ENCODE data around the gene RPL22. TPM values are rescaled to one million over a fixed set of nuclear protein-coding genes. Genes with fewer than 3 reads are reported as not detected.

The RPL22 gene
- total RNA-seq, 4 donors from 2014 or later: 56.5 to 170 (median 106) TPM

- Histone ChIP-seq H3K4me3 (peak overlapping the region in 2 of 4 donors; percentile 10 to 35), H3K36me3 (no peaks in the 10 kb centered on the region)
- 1% methylated on average over 49 of the region's 92 CpGs; no CpG with 5 or more reads in 1 of the 2 donors for WGBS, 2 donors (ENCODE audit: low coverage in 1 of 2)
These were observed 19.7 kb downstream of the RPL22 start for GRCh38 chr1:6179564-6180175.

GRCh38 chr1:6178751-6179563 is 20.4 kb downstream of the RPL22 start:
- Histone ChIP-seq H3K4me3 (peak overlapping the region in 1 of 4 donors; percentile 14), H3K27ac (no peak overlapping the region), H3K9me3 (no peaks in the 10 kb centered on the region), H3K36me3 (no peaks in the 10 kb centered on the region), H3K27me3 (peaks cover 61% of the 10 kb centered on the region), H3K4me1 (peaks cover 3 to 27% (median 13%) of the 10 kb centered on the region in 4 donors)
- in situ Hi-C loops (cut with MboI; ENCODE audit: low pct_ligation_motif_present in 1 of 4, low pct_unique_long_range_greater_than_20kb in 1 of 4, low sequenced_read_pairs in 3 of 4): no loop called here
- TF ChIP-seq CTCF (IDR thresholded peaks at IDR 0.05): no peak
- TF ChIP-seq EP300 (IDR thresholded peaks at IDR 0.05; ENCODE audit: low read depth): no peak
- intact Hi-C loops (cut with DNase I; ENCODE audit: low total_unique reads): no loop called here
- 8% methylated on average over 22 of the region's 51 CpGs; no CpG with 5 or more reads in 1 of the 2 donors for WGBS, 2 donors (ENCODE audit: low coverage in 1 of 2)
- no peak for DNase-seq

More at GRCh38 chr1:6179564-6180175, 19.7 kb downstream of the RPL22 start:
- Histone ChIP-seq H3K9me3 (no peaks in the 10 kb centered on the region), H3K27ac (no peak overlapping the region), H3K4me1 (peaks cover 3 to 27% (median 13%) of the 10 kb centered on the region in 4 donors), H3K27me3 (peaks cover 61% of the 10 kb centered on the region)
- DNase-seq: no peak
- TF ChIP-seq CTCF (IDR thresholded peaks at IDR 0.05) (no peak), EP300 (IDR thresholded peaks at IDR 0.05; ENCODE audit: low read depth) (no peak), POLR2A (IDR thresholded peaks at IDR 0.05) (no peak), POLR2AphosphoS5 (IDR thresholded peaks at IDR 0.05) (no peak)
- in situ Hi-C loops (cut with MboI; ENCODE audit: low pct_ligation_motif_present in 1 of 4, low pct_unique_long_range_greater_than_20kb in 1 of 4, low sequenced_read_pairs in 3 of 4) (no loop called here), intact Hi-C loops (cut with DNase I; ENCODE audit: low total_unique reads) (no loop called here)

- intact Hi-C loops (cut with DNase I; ENCODE audit: low total_unique reads): no loop called here
- Histone ChIP-seq H3K9me3 (no peaks in the 10 kb centered on the region), H3K4me1 (peaks cover 3 to 27% (median 13%) of the 10 kb centered on the region in 4 donors), H3K4me3 (no peak overlapping the region), H3K27me3 (peaks cover 61% of the 10 kb centered on the region), H3K36me3 (no peaks in the 10 kb centered on the region), H3K27ac (no peak overlapping the region)
- TF ChIP-seq CTCF (IDR thresholded peaks at IDR 0.05) (no peak), POLR2A (IDR thresholded peaks at IDR 0.05) (no peak), POLR2AphosphoS5 (IDR thresholded peaks at IDR 0.05) (no peak), EP300 (IDR thresholded peaks at IDR 0.05; ENCODE audit: low read depth) (no peak)
- no peak for DNase-seq
- 72 to 80% methylated on average over 1 to 15 of the region's 18 CpGs for WGBS, 2 donors (ENCODE audit: low coverage in 1 of 2)
- in situ Hi-C loops (cut with MboI; ENCODE audit: low pct_ligation_motif_present in 1 of 4, low pct_unique_long_range_greater_than_20kb in 1 of 4, low sequenced_read_pairs in 3 of 4): no loop called here
These were observed 21.6 kb downstream of the RPL22 start for GRCh38 chr1:6177681-6178380.

GRCh38 chr1:6176779-6177178 is 22.6 kb downstream of the RPL22 start:
- no peaks in the 10 kb centered on the region for H3K36me3 ChIP-seq
- no peak for TF ChIP-seq POLR2A (IDR thresholded peaks at IDR 0.05)
- TF ChIP-seq POLR2AphosphoS5 (IDR thresholded peaks at IDR 0.05): no peak
- no peak for TF ChIP-seq CTCF (IDR thresholded peaks at IDR 0.05)
- no peak for TF ChIP-seq EP300 (IDR thresholded peaks at IDR 0.05; ENCODE audit: low read depth)
- peaks cover 62% of the 10 kb centered on the region for H3K27me3 ChIP-seq
- H3K9me3 ChIP-seq: no peaks in the 10 kb centered on the region
- DNase-seq: no peak
- H3K27ac ChIP-seq: no peak overlapping the region
- no peak overlapping the region for H3K4me3 ChIP-seq
- intact Hi-C loops (cut with DNase I; ENCODE audit: low total_unique reads) (no loop called here), in situ Hi-C loops (cut with MboI; ENCODE audit: low pct_ligation_motif_present in 1 of 4, low pct_unique_long_range_greater_than_20kb in 1 of 4, low sequenced_read_pairs in 3 of 4) (no loop called here)
- WGBS, 2 donors (ENCODE audit: low coverage in 1 of 2): 77% methylated on average over 5 of the region's 5 CpGs; no CpG with 5 or more reads in 1 of the 2 donors
- peaks cover 3 to 27% (median 13%) of the 10 kb centered on the region in 4 donors for H3K4me1 ChIP-seq

All from transverse colon (tissue), 4 donors.